Activated T-cell treated with anti-CD3 and anti-CD28 coated beads for 48 hours (primary cell): Measurements from ENCODE around the gene CREB5.

ENCODE experiments used
- DNase-seq: peaks from one replicate; pipeline ENCODE4 v3.0.0-alpha.2; 2020; ENCODE audit warnings: low read depth

Gene CREB5

GRCh38 chr7:28748346-28748745 is 336.0 kb downstream of the CREB5 start:
- DNase-seq, result no peak

- no peak for DNase-seq
These were observed 336.7 kb downstream of the CREB5 start for GRCh38 chr7:28748933-28749584.

GRCh38 chr7:28749638-28750037 is 337.3 kb downstream of the CREB5 start:
- no peak for DNase-seq

GRCh38 chr7:28750981-28751380 is 338.7 kb downstream of the CREB5 start:
- DNase-seq, result no peak

GRCh38 chr7:28753613-28754012 is 341.3 kb downstream of the CREB5 start:
- no peak for DNase-seq

GRCh38 chr7:28754027-28754426 is 341.7 kb downstream of the CREB5 start:
- no peak for DNase-seq

GRCh38 chr7:28754447-28754846 is 342.1 kb downstream of the CREB5 start:
- DNase-seq, result no peak

- no peak for DNase-seq
These were observed 342.9 kb downstream of the CREB5 start for GRCh38 chr7:28755255-28755654.

- DNase-seq, result no peak
These were observed 345.9 kb downstream of the CREB5 start for GRCh38 chr7:28758186-28758585.

GRCh38 chr7:28759475-28759971 is 347.2 kb downstream of the CREB5 start:
- no peak for DNase-seq

GRCh38 chr7:28761505-28761904 is 349.2 kb downstream of the CREB5 start:
- DNase-seq, result no peak

GRCh38 chr7:28762651-28763050 is 350.3 kb downstream of the CREB5 start:
- no peak for DNase-seq

GRCh38 chr7:28766359-28766758 is 354.0 kb downstream of the CREB5 start:
- DNase-seq, result no peak

GRCh38 chr7:28767356-28767755 is 355.0 kb downstream of the CREB5 start:
- no peak for DNase-seq

GRCh38 chr7:28768577-28769147 is 356.3 kb downstream of the CREB5 start:
- no peak for DNase-seq

GRCh38 chr7:28771906-28772622 is 359.7 kb downstream of the CREB5 start:
- no peak for DNase-seq

GRCh38 chr7:28773423-28774145 is 361.3 kb downstream of the CREB5 start:
- DNase-seq, result no peak

- DNase-seq, result no peak
These were observed 362.1 kb downstream of the CREB5 start for GRCh38 chr7:28774261-28774988.

GRCh38 chr7:28776463-28777157 is 364.3 kb downstream of the CREB5 start:
- DNase-seq, result no peak

- DNase-seq, result no peak
These were observed 366.5 kb downstream of the CREB5 start for GRCh38 chr7:28778786-28779185.

- no peak for DNase-seq
These were observed 367.6 kb downstream of the CREB5 start for GRCh38 chr7:28779954-28780353.
